HepG2 (cell line): ENCODE data around the gene STK40. TPM values are rescaled to one million over a fixed set of nuclear protein-coding genes. Genes with fewer than 3 reads are reported as not detected.

ENCODE experiments used
- CEBPG ChIP-seq: IDR thresholded peaks from 2 replicates; pipeline ENCODE4 v1.6.1; 2016
- EP300 ChIP-seq, 3 experiments: sonication (generic) in 1 of 3; formaldehyde crosslinking in 1 of 3; IDR thresholded peaks; 2 replicates each; pipeline versions ENCODE4 v1.5.1 to v1.6.1; 2011 to 2020; ENCODE audit warnings: low read depth in 2 of 3, low read length in 2 of 3, borderline replicate concordance in 1 of 3, improper control_type of control experiment in 1 of 3, mild to moderate bottlenecking in 1 of 3, missing genetic modification reagents in 1 of 3, moderate library complexity in 1 of 3
- FOSL2 ChIP-seq: sonication (generic); formaldehyde crosslinking; IDR thresholded peaks from 2 replicates; pipeline ENCODE4 v1.4.0; 2020; ENCODE audit warnings: missing genetic modification reagents
- JUN ChIP-seq: sonication (generic); formaldehyde crosslinking; IDR thresholded peaks from 2 replicates; pipeline ENCODE4 v1.4.0; 2020; ENCODE audit warnings: mild to moderate bottlenecking, missing genetic modification reagents
- KLF9 ChIP-seq: IDR thresholded peaks from 2 replicates; pipeline ENCODE4 v1.6.1; 2016; ENCODE audit warnings: low read depth
- MXD4 ChIP-seq: IDR thresholded peaks from 2 replicates; pipeline ENCODE4 v1.6.1; 2016; ENCODE audit warnings: mild to moderate bottlenecking, missing biosample characterization, missing genetic modification reagents
- SOX6 ChIP-seq, 2 experiments: fragments of 450-650 bp in 1 of 2; sonication (generic) in 1 of 2; formaldehyde crosslinking in 1 of 2; IDR thresholded peaks; 2 replicates each; pipeline versions ENCODE4 v1.4.0 to v1.6.1; 2017 to 2020; ENCODE audit warnings: antibody characterized with exemption in 1 of 2, mild to moderate bottlenecking in 1 of 2, missing genetic modification reagents in 1 of 2
- TBX3 ChIP-seq: fragments of 450-650 bp; IDR thresholded peaks from 2 replicates; pipeline ENCODE4 v1.6.1; 2017; ENCODE audit warnings: antibody characterized with exemption, mild to moderate bottlenecking, inconsistent platforms, borderline replicate concordance
- XRCC5 ChIP-seq: fragments of 200-400 bp; formaldehyde crosslinking; optimal IDR thresholded peaks from 2 replicates; pipeline ENCODE3; 2017; ENCODE audit warnings: mild to moderate bottlenecking, low read length
- ZBTB7B ChIP-seq: sonication (generic); formaldehyde crosslinking; IDR thresholded peaks from 2 replicates; pipeline ENCODE4 v1.4.0; 2020; ENCODE audit warnings: missing genetic modification reagents
- ZNF317 ChIP-seq: sonication (generic); formaldehyde crosslinking; IDR thresholded peaks from 2 replicates; pipeline ENCODE4 v1.5.0; 2020; ENCODE audit warnings: mild to moderate bottlenecking, missing genetic modification reagents
- ZNF468 ChIP-seq: sonication (generic); formaldehyde crosslinking; IDR thresholded peaks from 2 replicates; pipeline ENCODE4 v1.8.0; 2022; ENCODE audit warnings: mild to moderate bottlenecking, moderate library complexity, missing genetic modification reagents
- polyA plus RNA-seq, 8 experiments: library from polyadenylated mRNA; depleted of rRNA in 3 of 8; stranded (reverse) in 7 of 8; unstranded in 1 of 8; fragments of >200 nt; fragmentation: Illumina TruSeq in 4 of 8; extraction: Trizol in 4 of 8; gene quantifications; 2 replicates each; pipeline versions ENCODE4 v1.2.1 to v1.2.3, GENCODE V29; 2011 to 2016; ENCODE audit warnings: low read depth in 4 of 8, missing spikeins in 1 of 8, mixed read lengths in 1 of 8; ENCODE audit not compliant: insufficient read depth in 1 of 8
- total RNA-seq, 5 experiments: library from RNA; depleted of rRNA; stranded (reverse); fragments of >200 nt; fragmentation: Illumina TruSeq; extraction: Trizol; gene quantifications; 2 replicates each; pipeline ENCODE4 v1.2.3, GENCODE V29; 2016; ENCODE audit warnings: low read depth in 1 of 5
- TF ChIP-seq, protein P1 (sequence below): sonication (generic); formaldehyde crosslinking; conservative IDR thresholded peaks from 2 replicates; pipeline ENCODE4 v1.4.0; 2020; ENCODE audit warnings: mild to moderate bottlenecking, missing genetic modification reagents, moderate library complexity
- TF ChIP-seq, protein P2 (sequence below): sonication (generic); formaldehyde crosslinking; IDR thresholded peaks from 2 replicates; pipeline ENCODE4 v1.8.0; 2023; ENCODE audit warnings: mild to moderate bottlenecking, missing genetic modification reagents
- TF ChIP-seq, protein P3 (sequence below): sonication (generic); formaldehyde crosslinking; IDR thresholded peaks from 2 replicates; pipeline ENCODE4 v1.5.1; 2020; ENCODE audit warnings: mild to moderate bottlenecking, missing genetic modification reagents, moderate library complexity
- TF ChIP-seq, protein P4 (sequence below): sonication (generic); formaldehyde crosslinking; IDR thresholded peaks from 2 replicates; pipeline ENCODE4 v1.4.0; 2020; ENCODE audit warnings: missing genetic modification reagents, borderline replicate concordance
- TF ChIP-seq, protein P5 (sequence below): sonication (generic); formaldehyde crosslinking; IDR thresholded peaks from 2 replicates; pipeline ENCODE4 v1.4.0; 2020; ENCODE audit warnings: missing genetic modification reagents, low read depth, mild to moderate bottlenecking, borderline replicate concordance

STK40 gene
- total and polyA plus RNA-seq, 2 of the 13 experiments (the other 11 are each of a cell fraction or from before 2014, with no cell fraction given) = 33.8 to 35.1 TPM

DNA sequence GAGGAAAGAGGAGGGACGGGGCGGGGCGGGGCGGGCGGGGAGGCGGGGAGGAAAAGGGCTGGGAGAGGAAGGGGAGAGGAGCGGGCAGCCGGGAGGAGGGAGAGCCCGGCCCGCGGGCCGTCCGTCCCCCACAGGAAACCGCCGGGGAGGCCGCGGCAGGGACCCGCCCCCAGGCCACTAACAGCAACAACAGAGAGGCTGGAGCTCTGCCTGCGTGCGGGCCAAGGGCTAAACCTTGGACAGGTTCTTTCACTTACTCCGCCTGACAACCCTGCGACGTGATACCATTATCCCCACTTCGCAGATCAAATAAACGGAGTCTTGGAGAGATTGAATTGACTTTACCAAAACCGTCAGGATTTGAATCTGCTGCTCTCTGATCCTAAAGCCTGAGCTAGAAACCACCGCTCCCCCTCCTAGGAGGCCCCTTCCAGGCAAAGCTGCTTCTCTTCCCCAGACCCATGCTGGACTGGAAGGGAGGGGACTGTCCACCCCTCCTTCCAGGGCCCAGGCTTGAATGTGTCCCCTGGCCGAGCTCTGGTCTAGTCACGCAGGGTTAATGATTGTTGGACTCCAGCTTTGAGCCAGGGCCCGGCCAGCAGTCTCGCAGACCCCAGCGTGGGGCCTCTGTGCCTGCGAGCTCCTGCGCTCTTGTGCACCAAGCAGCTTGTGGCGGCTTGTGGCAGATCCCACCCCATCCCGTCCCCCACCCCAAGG, 61.9 kb downstream of the STK40 start, which contains the start of gene EVA1B (continued):
- TF ChIP-seq EP300 (IDR thresholded peaks at IDR 0.05; ENCODE audit: low read depth in 2 of 2, low read length in 2 of 2) = peak in 1 of 2 experiments; percentile 28; a peak in 1 of 4 replicates
- TF ChIP-seq EP300 (CRISPR knock-in tag; IDR thresholded peaks at IDR 0.05; ENCODE audit: borderline replicate concordance) = no peak
- 0 out of 2 replicates have a peak, but pooled peaks have one; percentile 9 for TF ChIP-seq CEBPG (CRISPR knock-in tag)
- TF ChIP-seq XRCC5 = peak; percentile 45
- TF ChIP-seq ZBTB7B (CRISPR knock-in tag) = peak; percentile 89
- peak; percentile 69; the same call in 1 of the 2 replicates for TF ChIP-seq MXD4
- TF ChIP-seq, protein P1, sequence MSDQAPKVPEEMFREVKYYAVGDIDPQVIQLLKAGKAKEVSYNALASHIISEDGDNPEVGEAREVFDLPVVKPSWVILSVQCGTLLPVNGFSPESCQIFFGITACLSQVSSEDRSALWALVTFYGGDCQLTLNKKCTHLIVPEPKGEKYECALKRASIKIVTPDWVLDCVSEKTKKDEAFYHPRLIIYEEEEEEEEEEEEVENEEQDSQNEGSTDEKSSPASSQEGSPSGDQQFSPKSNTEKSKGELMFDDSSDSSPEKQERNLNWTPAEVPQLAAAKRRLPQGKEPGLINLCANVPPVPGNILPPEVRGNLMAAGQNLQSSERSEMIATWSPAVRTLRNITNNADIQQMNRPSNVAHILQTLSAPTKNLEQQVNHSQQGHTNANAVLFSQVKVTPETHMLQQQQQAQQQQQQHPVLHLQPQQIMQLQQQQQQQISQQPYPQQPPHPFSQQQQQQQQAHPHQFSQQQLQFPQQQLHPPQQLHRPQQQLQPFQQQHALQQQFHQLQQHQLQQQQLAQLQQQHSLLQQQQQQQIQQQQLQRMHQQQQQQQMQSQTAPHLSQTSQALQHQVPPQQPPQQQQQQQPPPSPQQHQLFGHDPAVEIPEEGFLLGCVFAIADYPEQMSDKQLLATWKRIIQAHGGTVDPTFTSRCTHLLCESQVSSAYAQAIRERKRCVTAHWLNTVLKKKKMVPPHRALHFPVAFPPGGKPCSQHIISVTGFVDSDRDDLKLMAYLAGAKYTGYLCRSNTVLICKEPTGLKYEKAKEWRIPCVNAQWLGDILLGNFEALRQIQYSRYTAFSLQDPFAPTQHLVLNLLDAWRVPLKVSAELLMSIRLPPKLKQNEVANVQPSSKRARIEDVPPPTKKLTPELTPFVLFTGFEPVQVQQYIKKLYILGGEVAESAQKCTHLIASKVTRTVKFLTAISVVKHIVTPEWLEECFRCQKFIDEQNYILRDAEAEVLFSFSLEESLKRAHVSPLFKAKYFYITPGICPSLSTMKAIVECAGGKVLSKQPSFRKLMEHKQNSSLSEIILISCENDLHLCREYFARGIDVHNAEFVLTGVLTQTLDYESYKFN (CRISPR knock-in tag) = peak; percentile 86
- TF ChIP-seq JUN = no peak
- no peak for TF ChIP-seq ZNF468 (CRISPR knock-in tag)
- TF ChIP-seq, protein P2, sequence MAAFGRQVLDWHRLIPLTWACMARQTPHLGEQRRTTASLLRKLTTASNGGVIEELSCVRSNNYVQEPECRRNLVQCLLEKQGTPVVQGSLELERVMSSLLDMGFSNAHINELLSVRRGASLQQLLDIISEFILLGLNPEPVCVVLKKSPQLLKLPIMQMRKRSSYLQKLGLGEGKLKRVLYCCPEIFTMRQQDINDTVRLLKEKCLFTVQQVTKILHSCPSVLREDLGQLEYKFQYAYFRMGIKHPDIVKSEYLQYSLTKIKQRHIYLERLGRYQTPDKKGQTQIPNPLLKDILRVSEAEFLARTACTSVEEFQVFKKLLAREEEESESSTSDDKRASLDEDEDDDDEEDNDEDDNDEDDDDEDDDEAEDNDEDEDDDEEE (CRISPR knock-in tag) = 0 out of 2 replicates have a peak, but pooled peaks have one; percentile 47
- TF ChIP-seq TBX3 = no peak
- TF ChIP-seq SOX6 (IDR thresholded peaks at IDR 0.05) = no peak
- peak; percentile 61 for TF ChIP-seq SOX6 (CRISPR knock-in tag; IDR thresholded peaks at IDR 0.05)
- TF ChIP-seq, protein P3, sequence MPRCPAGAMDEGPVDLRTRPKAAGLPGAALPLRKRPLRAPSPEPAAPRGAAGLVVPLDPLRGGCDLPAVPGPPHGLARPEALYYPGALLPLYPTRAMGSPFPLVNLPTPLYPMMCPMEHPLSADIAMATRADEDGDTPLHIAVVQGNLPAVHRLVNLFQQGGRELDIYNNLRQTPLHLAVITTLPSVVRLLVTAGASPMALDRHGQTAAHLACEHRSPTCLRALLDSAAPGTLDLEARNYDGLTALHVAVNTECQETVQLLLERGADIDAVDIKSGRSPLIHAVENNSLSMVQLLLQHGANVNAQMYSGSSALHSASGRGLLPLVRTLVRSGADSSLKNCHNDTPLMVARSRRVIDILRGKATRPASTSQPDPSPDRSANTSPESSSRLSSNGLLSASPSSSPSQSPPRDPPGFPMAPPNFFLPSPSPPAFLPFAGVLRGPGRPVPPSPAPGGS (CRISPR knock-in tag) = peak; percentile 74; the same call in 1 of the 2 replicates
- peak; percentile 47; the same call in 1 of the 2 replicates for TF ChIP-seq ZNF317 (CRISPR knock-in tag)
- TF ChIP-seq, protein P4, sequence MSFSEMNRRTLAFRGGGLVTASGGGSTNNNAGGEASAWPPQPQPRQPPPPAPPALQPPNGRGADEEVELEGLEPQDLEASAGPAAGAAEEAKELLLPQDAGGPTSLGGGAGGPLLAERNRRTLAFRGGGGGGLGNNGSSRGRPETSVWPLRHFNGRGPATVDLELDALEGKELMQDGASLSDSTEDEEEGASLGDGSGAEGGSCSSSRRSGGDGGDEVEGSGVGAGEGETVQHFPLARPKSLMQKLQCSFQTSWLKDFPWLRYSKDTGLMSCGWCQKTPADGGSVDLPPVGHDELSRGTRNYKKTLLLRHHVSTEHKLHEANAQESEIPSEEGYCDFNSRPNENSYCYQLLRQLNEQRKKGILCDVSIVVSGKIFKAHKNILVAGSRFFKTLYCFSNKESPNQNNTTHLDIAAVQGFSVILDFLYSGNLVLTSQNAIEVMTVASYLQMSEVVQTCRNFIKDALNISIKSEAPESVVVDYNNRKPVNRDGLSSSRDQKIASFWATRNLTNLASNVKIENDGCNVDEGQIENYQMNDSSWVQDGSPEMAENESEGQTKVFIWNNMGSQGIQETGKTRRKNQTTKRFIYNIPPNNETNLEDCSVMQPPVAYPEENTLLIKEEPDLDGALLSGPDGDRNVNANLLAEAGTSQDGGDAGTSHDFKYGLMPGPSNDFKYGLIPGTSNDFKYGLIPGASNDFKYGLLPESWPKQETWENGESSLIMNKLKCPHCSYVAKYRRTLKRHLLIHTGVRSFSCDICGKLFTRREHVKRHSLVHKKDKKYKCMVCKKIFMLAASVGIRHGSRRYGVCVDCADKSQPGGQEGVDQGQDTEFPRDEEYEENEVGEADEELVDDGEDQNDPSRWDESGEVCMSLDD (CRISPR knock-in tag) = no peak
- TF ChIP-seq FOSL2 (CRISPR knock-in tag) = peak; percentile 66
- no peak for TF ChIP-seq KLF9
- TF ChIP-seq, protein P5, sequence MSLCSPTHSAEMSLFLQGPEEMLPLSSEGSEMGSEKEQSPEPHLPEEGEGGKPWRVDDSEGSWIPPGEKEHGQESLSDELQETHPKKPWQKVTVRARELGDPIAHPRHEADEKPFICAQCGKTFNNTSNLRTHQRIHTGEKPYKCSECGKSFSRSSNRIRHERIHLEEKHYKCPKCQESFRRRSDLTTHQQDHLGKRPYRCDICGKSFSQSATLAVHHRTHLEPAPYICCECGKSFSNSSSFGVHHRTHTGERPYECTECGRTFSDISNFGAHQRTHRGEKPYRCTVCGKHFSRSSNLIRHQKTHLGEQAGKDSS (CRISPR knock-in tag) = peak; percentile 71; the same call in 1 of the 2 replicates
